K562 (cell line): ENCODE measurements around the gene IRX1. TPM values are rescaled to one million over a fixed set of nuclear protein-coding genes. Genes with fewer than 3 reads are reported as not detected.

Experiments
- EHMT2 ChIP-seq: fragments of 450-650 bp; IDR thresholded peaks from 2 replicates; pipeline ENCODE4 v1.6.1; 2018; ENCODE audit warnings: antibody characterized with exemption
- HDAC3 ChIP-seq: fragments of 450-650 bp; IDR thresholded peaks from 2 replicates; pipeline ENCODE4 v1.6.1; 2018; ENCODE audit warnings: borderline replicate concordance, mild to moderate bottlenecking, moderate library complexity; ENCODE audit not compliant: partially characterized antibody
- SMC3 ChIP-seq: conservative IDR thresholded peaks from 2 replicates; pipeline ENCODE4 v1.6.1; 2011; ENCODE audit warnings: low read depth, low read length, improper control_type of control experiment; ENCODE audit not compliant: insufficient read depth
- ZNF232 ChIP-seq: sonication (generic); formaldehyde crosslinking; IDR thresholded peaks from 2 replicates; pipeline ENCODE4 v1.8.0; 2022; ENCODE audit warnings: mild to moderate bottlenecking, missing genetic modification reagents
- polyA plus RNA-seq, 8 experiments: library from polyadenylated mRNA; depleted of rRNA in 4 of 8; stranded (reverse) in 5 of 8; unstranded in 3 of 8; fragments of >200 nt; fragmentation: Nextera tagmentation in 2 of 8; fragmentation: Illumina TruSeq in 1 of 8; extraction: Ambion mirVana in 2 of 8; extraction: Trizol in 1 of 8; gene quantifications; 2 replicates each; pipeline versions ENCODE4 v1.2.1 to v1.2.3, GENCODE V29; 2011 to 2014; ENCODE audit warnings: inconsistent platforms in 1 of 8, missing spikeins in 1 of 8
- total RNA-seq, 7 experiments: library from RNA; depleted of rRNA in 6 of 7; stranded (reverse); fragments of >200 nt in 6 of 7; fragmentation: Illumina TruSeq in 2 of 7; extraction: Trizol in 2 of 7; gene quantifications; 2 replicates each; pipeline versions ENCODE4 v1.2.1 to v1.2.3, GENCODE V29; 2011 to 2021; ENCODE audit warnings: low replicate concordance in 1 of 7
- TF ChIP-seq, protein P1 (sequence below): sonication (generic); formaldehyde crosslinking; IDR thresholded peaks from 2 replicates; pipeline ENCODE4 v1.8.0; 2023; ENCODE audit warnings: mild to moderate bottlenecking, missing genetic modification reagents
- TF ChIP-seq, protein P2 (sequence below): fragments of 250-450 bp; sonication (Bioruptor Pico); IDR thresholded peaks from 2 replicates; pipeline ENCODE4 v1.5.0; 2022; ENCODE audit warnings: mild to moderate bottlenecking

The IRX1 gene
- total and polyA plus RNA-seq, 9 of the 15 experiments (the other 6 are each of a cell fraction or from before 2014, with no cell fraction given) = not detected

- TF ChIP-seq, protein P1, sequence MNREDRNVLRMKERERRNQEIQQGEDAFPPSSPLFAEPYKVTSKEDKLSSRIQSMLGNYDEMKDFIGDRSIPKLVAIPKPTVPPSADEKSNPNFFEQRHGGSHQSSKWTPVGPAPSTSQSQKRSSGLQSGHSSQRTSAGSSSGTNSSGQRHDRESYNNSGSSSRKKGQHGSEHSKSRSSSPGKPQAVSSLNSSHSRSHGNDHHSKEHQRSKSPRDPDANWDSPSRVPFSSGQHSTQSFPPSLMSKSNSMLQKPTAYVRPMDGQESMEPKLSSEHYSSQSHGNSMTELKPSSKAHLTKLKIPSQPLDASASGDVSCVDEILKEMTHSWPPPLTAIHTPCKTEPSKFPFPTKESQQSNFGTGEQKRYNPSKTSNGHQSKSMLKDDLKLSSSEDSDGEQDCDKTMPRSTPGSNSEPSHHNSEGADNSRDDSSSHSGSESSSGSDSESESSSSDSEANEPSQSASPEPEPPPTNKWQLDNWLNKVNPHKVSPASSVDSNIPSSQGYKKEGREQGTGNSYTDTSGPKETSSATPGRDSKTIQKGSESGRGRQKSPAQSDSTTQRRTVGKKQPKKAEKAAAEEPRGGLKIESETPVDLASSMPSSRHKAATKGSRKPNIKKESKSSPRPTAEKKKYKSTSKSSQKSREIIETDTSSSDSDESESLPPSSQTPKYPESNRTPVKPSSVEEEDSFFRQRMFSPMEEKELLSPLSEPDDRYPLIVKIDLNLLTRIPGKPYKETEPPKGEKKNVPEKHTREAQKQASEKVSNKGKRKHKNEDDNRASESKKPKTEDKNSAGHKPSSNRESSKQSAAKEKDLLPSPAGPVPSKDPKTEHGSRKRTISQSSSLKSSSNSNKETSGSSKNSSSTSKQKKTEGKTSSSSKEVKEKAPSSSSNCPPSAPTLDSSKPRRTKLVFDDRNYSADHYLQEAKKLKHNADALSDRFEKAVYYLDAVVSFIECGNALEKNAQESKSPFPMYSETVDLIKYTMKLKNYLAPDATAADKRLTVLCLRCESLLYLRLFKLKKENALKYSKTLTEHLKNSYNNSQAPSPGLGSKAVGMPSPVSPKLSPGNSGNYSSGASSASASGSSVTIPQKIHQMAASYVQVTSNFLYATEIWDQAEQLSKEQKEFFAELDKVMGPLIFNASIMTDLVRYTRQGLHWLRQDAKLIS (CRISPR knock-in tag) = no peak
- TF ChIP-seq, protein P2, sequence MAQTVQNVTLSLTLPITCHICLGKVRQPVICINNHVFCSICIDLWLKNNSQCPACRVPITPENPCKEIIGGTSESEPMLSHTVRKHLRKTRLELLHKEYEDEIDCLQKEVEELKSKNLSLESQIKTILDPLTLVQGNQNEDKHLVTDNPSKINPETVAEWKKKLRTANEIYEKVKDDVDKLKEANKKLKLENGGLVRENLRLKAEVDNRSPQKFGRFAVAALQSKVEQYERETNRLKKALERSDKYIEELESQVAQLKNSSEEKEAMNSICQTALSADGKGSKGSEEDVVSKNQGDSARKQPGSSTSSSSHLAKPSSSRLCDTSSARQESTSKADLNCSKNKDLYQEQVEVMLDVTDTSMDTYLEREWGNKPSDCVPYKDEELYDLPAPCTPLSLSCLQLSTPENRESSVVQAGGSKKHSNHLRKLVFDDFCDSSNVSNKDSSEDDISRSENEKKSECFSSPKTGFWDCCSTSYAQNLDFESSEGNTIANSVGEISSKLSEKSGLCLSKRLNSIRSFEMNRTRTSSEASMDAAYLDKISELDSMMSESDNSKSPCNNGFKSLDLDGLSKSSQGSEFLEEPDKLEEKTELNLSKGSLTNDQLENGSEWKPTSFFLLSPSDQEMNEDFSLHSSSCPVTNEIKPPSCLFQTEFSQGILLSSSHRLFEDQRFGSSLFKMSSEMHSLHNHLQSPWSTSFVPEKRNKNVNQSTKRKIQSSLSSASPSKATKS = no peak
- TF ChIP-seq SMC3 (no peak), HDAC3 (no peak), ZNF232 (CRISPR knock-in tag) (no peak), EHMT2 (no peak)
Measured at GRCh38 chr5:3596261-3596825, 711 bp downstream of the IRX1 start (continued).
